ENCODE measurements around the gene IL1B.

The IL1B gene

GRCh38 chr2:112828251-112828691, 8.3 kb downstream of the IL1B start:
- no peak for DNase-seq

GRCh38 chr2:112827604-112828185, 8.9 kb downstream of the IL1B start:
- DNase-seq: no peak

GRCh38 chr2:112827009-112827408, 9.6 kb downstream of the IL1B start:
- DNase-seq: no peak

- no peak for DNase-seq
Observed at GRCh38 chr2:112825706-112826105, 10.9 kb downstream of the IL1B start.

- no peak for DNase-seq
Observed at GRCh38 chr2:112824694-112825085, 11.9 kb downstream of the IL1B start.

GRCh38 chr2:112821682-112822081, 14.9 kb downstream of the IL1B start:
- DNase-seq: peak; percentile 34

- DNase-seq: peak; percentile 64
Observed at GRCh38 chr2:112821142-112821541, 15.4 kb downstream of the IL1B start.

GRCh38 chr2:112820343-112820742, 16.2 kb downstream of the IL1B start:
- DNase-seq: no peak

- no peak for DNase-seq
Observed at GRCh38 chr2:112819081-112819480, 17.5 kb downstream of the IL1B start.

GRCh38 chr2:112818094-112818902, 18.3 kb downstream of the IL1B start:
- no peak for DNase-seq

- no peak for DNase-seq
Observed at GRCh38 chr2:112817082-112817689, 19.4 kb downstream of the IL1B start.

- no peak for DNase-seq
Observed at GRCh38 chr2:112814278-112814677, 22.3 kb downstream of the IL1B start.

- no peak for DNase-seq
Observed at GRCh38 chr2:112813280-112813966, 23.2 kb downstream of the IL1B start.

- no peak for DNase-seq
Observed at GRCh38 chr2:112812318-112813267, 24.0 kb downstream of the IL1B start.

GRCh38 chr2:112811841-112812306, 24.7 kb downstream of the IL1B start:
- no peak for DNase-seq

- DNase-seq: no peak
Observed at GRCh38 chr2:112811276-112811831, 25.2 kb downstream of the IL1B start.

GRCh38 chr2:112809112-112809511, 27.5 kb downstream of the IL1B start:
- no peak for DNase-seq

- no peak for DNase-seq
Observed at GRCh38 chr2:112807233-112807807, 29.3 kb downstream of the IL1B start.

GRCh38 chr2:112805542-112805941, 31.0 kb downstream of the IL1B start:
- DNase-seq: no peak

- no peak for DNase-seq
Observed at GRCh38 chr2:112803691-112804521, 32.7 kb downstream of the IL1B start.

Measured in activated CD4-positive, CD25-positive, alpha-beta regulatory T cell treated with anti-CD3 and anti-CD28 coated beads, Interleukin-2, amount 50 U/mL, for 72 hours (primary cell).